HEK293 (cell line): Measurements from ENCODE around the gene ZNF48.

Experiments used
- ELK4 ChIP-seq: IDR thresholded peaks from 2 replicates; pipeline ENCODE4 v1.6.1; 2011; ENCODE audit warnings: mild to moderate bottlenecking, low read depth, low read length, borderline replicate concordance
- GLI4 ChIP-seq: fragments of 450-650 bp; formaldehyde crosslinking; IDR thresholded peaks from 2 replicates; pipeline ENCODE4 v1.5.1; 2016; ENCODE audit warnings: missing biosample characterization, missing genetic modification characterization
- GLIS1 ChIP-seq: fragments of 450-650 bp; formaldehyde crosslinking; IDR thresholded peaks from 2 replicates; pipeline ENCODE4 v1.5.1; 2016; ENCODE audit warnings: missing biosample characterization, missing genetic modification characterization
- GLIS2 ChIP-seq: fragments of 450-650 bp; formaldehyde crosslinking; IDR thresholded peaks from 2 replicates; pipeline ENCODE4 v1.5.1; 2016; ENCODE audit warnings: missing biosample characterization, missing genetic modification characterization
- HIC1 ChIP-seq: fragments of 450-650 bp; formaldehyde crosslinking; IDR thresholded peaks from 2 replicates; pipeline ENCODE4 v1.5.1; 2016; ENCODE audit warnings: missing biosample characterization, missing genetic modification characterization
- INSM2 ChIP-seq: fragments of 450-650 bp; formaldehyde crosslinking; IDR thresholded peaks from 2 replicates; pipeline ENCODE4 v1.5.1; 2016; ENCODE audit warnings: missing biosample characterization, missing genetic modification characterization
- PRDM1 ChIP-seq: fragments of 450-650 bp; formaldehyde crosslinking; IDR thresholded peaks from 2 replicates; pipeline ENCODE4; 2016; ENCODE audit warnings: missing biosample characterization, missing genetic modification characterization
- SP7 ChIP-seq: fragments of 450-650 bp; formaldehyde crosslinking; IDR thresholded peaks from 2 replicates; pipeline ENCODE4 v1.5.1; 2016; ENCODE audit warnings: missing biosample characterization, missing genetic modification characterization
- YY2 ChIP-seq: fragments of 450-650 bp; formaldehyde crosslinking; IDR thresholded peaks from 2 replicates; pipeline ENCODE4 v1.5.1; 2016; ENCODE audit warnings: missing biosample characterization, missing genetic modification characterization
- ZBTB26 ChIP-seq: fragments of 450-650 bp; formaldehyde crosslinking; optimal IDR thresholded peaks from 2 replicates; pipeline ENCODE3; 2016; ENCODE audit warnings: missing biosample characterization, mild to moderate bottlenecking, missing genetic modification characterization
- ZBTB7A ChIP-seq: fragments of 450-650 bp; formaldehyde crosslinking; IDR thresholded peaks from 2 replicates; pipeline ENCODE4 v1.5.1; 2016; ENCODE audit warnings: low read depth, missing biosample characterization, missing genetic modification characterization
- ZFHX2 ChIP-seq: fragments of 450-650 bp; formaldehyde crosslinking; conservative IDR thresholded peaks from 2 replicates; pipeline ENCODE4 v1.5.1; 2016; ENCODE audit warnings: missing biosample characterization, missing genetic modification characterization
- ZIC2 ChIP-seq: fragments of 450-650 bp; formaldehyde crosslinking; IDR thresholded peaks from 2 replicates; pipeline ENCODE4 v1.5.1; 2016; ENCODE audit warnings: missing biosample characterization, missing genetic modification characterization
- ZNF10 ChIP-seq: fragments of 450-650 bp; formaldehyde crosslinking; IDR thresholded peaks from 2 replicates; pipeline ENCODE4 v1.5.1; 2017; ENCODE audit warnings: missing biosample characterization, missing genetic modification characterization
- ZNF148 ChIP-seq: fragments of 450-650 bp; formaldehyde crosslinking; IDR thresholded peaks from 2 replicates; pipeline ENCODE4 v1.5.0; 2017; ENCODE audit warnings: missing biosample characterization, missing genetic modification characterization, borderline replicate concordance
- ZNF175 ChIP-seq: fragments of 450-650 bp; formaldehyde crosslinking; IDR thresholded peaks from 2 replicates; pipeline ENCODE4 v1.5.1; 2016; ENCODE audit warnings: missing biosample characterization, missing genetic modification characterization
- ZNF2 ChIP-seq: fragments of 450-650 bp; formaldehyde crosslinking; IDR thresholded peaks from 2 replicates; pipeline ENCODE4 v1.5.1; 2016; ENCODE audit warnings: missing biosample characterization, missing genetic modification characterization
- ZNF433 ChIP-seq: fragments of 450-650 bp; formaldehyde crosslinking; IDR thresholded peaks from 2 replicates; pipeline ENCODE4 v1.5.1; 2016; ENCODE audit warnings: missing biosample characterization, missing genetic modification characterization, low read depth
- ZNF449 ChIP-seq: fragments of 450-650 bp; formaldehyde crosslinking; IDR thresholded peaks from 2 replicates; pipeline ENCODE4 v1.5.1; 2017; ENCODE audit warnings: missing biosample characterization, mild to moderate bottlenecking, missing genetic modification characterization, moderate library complexity
- ZNF48 ChIP-seq: fragments of 450-650 bp; formaldehyde crosslinking; IDR thresholded peaks from 2 replicates; pipeline ENCODE4 v1.5.1; 2016; ENCODE audit warnings: missing biosample characterization, missing genetic modification characterization
- ZNF529 ChIP-seq: fragments of 450-650 bp; formaldehyde crosslinking; IDR thresholded peaks from 2 replicates; pipeline ENCODE4 v1.5.1; 2017; ENCODE audit warnings: missing genetic modification characterization, missing biosample characterization; ENCODE audit not compliant: insufficient replicate concordance
- ZNF548 ChIP-seq: fragments of 450-650 bp; formaldehyde crosslinking; IDR thresholded peaks from 2 replicates; pipeline ENCODE4 v1.5.1; 2016; ENCODE audit warnings: missing biosample characterization, missing genetic modification characterization
- ZNF561 ChIP-seq: fragments of 450-650 bp; IDR thresholded peaks from 2 replicates; pipeline ENCODE4 v1.5.1; 2018; ENCODE audit warnings: missing biosample characterization, missing genetic modification characterization, borderline replicate concordance
- ZNF580 ChIP-seq: fragments of 450-650 bp; formaldehyde crosslinking; IDR thresholded peaks from 2 replicates; pipeline ENCODE4 v1.5.1; 2016; ENCODE audit warnings: missing biosample characterization, missing genetic modification characterization
- ZNF585B ChIP-seq: fragments of 450-650 bp; formaldehyde crosslinking; IDR thresholded peaks from 2 replicates; pipeline ENCODE4 v1.5.1; 2016; ENCODE audit warnings: missing biosample characterization, missing genetic modification characterization
- ZNF843 ChIP-seq: fragments of 450-650 bp; formaldehyde crosslinking; IDR thresholded peaks from 2 replicates; pipeline ENCODE4 v1.5.1; 2016; ENCODE audit warnings: missing biosample characterization, missing genetic modification characterization
- ZSCAN4 ChIP-seq: fragments of 450-650 bp; formaldehyde crosslinking; IDR thresholded peaks from 2 replicates; pipeline ENCODE4 v1.5.1; 2017; ENCODE audit warnings: missing biosample characterization, missing genetic modification characterization
- ZXDB ChIP-seq: fragments of 450-650 bp; formaldehyde crosslinking; IDR thresholded peaks from 2 replicates; pipeline ENCODE4 v1.5.1; 2016; ENCODE audit warnings: missing biosample characterization, missing genetic modification characterization

The ZNF48 gene

GRCh38 chr16:30417529-30418349 is 22.5 kb downstream of the ZNF48 start (continued):
- TF ChIP-seq ZNF148 (tag by site-specific recombination) (no peak), ZSCAN4 (no peak), ELK4 (no peak), ZBTB7A (tag by site-specific recombination) (no peak), ZIC2 (tag by site-specific recombination) (peak; percentile 78), ZNF10 (tag by site-specific recombination) (0 out of 2 replicates have a peak, but pooled peaks have one; percentile 56), SP7 (tag by site-specific recombination) (peak; percentile 40; the same call in 1 of the 2 replicates), ZXDB (tag by site-specific recombination) (peak; percentile 88), GLIS1 (tag by site-specific recombination) (peak; percentile 82), ZNF529 (no peak), ZNF2 (tag by site-specific recombination) (peak; percentile 62; the same call in 1 of the 2 replicates), ZNF561 (tag by site-specific recombination) (peak; percentile 88), ZFHX2 (tag by site-specific recombination) (no peak; the same call in 1 of the 2 replicates), GLIS2 (tag by site-specific recombination) (no peak; the same call in 1 of the 2 replicates), ZNF580 (tag by site-specific recombination) (no peak), ZNF175 (tag by site-specific recombination) (no peak), ZBTB26 (peak; percentile 98), YY2 (tag by site-specific recombination) (no peak), ZNF548 (tag by site-specific recombination) (no peak), HIC1 (peak; percentile 65; the same call in 1 of the 2 replicates), GLI4 (0 out of 2 replicates have a peak, but pooled peaks have one; percentile 18), INSM2 (tag by site-specific recombination) (no peak; the same call in 1 of the 2 replicates), ZNF585B (tag by site-specific recombination) (no peak), ZNF449 (tag by site-specific recombination) (peak; percentile 40), ZNF843 (no peak), ZNF433 (tag by site-specific recombination) (no peak), PRDM1 (tag by site-specific recombination) (no peak), ZNF48 (tag by site-specific recombination) (no peak)
